ENCODE results near the gene HLCS. TPM values are rescaled to one million over a fixed set of nuclear protein-coding genes. Genes with fewer than 3 reads are reported as not detected.

The HLCS gene
- total RNA-seq, 2 donors from 2014 or later = 27.2 to 38.6 TPM

DNA sequence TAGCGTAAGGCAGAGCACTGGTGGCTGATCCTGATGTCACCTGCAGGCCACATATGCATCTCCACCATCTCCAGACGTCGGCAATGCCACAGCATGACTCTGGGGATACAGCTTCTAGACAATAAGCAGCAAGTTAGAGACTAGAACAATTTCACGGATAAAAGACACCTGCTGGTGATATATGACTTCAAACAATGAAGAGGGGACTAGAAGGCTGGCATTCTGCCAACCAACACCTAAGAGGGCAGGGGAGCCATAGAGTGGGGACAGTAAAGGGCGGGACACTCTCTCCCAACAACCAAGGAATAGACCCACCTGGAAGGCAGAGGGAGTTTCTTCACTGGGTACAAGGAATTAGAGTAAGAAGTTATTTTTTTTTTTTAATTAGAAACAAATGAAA, 140.8 kb downstream of the HLCS start:
- Histone ChIP-seq H3K27ac (no peak overlapping the region), H3K4me1 (no peaks in the 10 kb centered on the region), H3K4me3 (no peak overlapping the region), H3K27me3 (no peaks in the 10 kb centered on the region), H3K36me3 (replicated peaks in 1 of 2; ENCODE audit: insufficient read depth in 1 of 2, low read depth in 2 of 2) (no peaks in the 10 kb centered on the region), H3K9me3 (no peaks in the 10 kb centered on the region)
- TF ChIP-seq, protein P1, sequence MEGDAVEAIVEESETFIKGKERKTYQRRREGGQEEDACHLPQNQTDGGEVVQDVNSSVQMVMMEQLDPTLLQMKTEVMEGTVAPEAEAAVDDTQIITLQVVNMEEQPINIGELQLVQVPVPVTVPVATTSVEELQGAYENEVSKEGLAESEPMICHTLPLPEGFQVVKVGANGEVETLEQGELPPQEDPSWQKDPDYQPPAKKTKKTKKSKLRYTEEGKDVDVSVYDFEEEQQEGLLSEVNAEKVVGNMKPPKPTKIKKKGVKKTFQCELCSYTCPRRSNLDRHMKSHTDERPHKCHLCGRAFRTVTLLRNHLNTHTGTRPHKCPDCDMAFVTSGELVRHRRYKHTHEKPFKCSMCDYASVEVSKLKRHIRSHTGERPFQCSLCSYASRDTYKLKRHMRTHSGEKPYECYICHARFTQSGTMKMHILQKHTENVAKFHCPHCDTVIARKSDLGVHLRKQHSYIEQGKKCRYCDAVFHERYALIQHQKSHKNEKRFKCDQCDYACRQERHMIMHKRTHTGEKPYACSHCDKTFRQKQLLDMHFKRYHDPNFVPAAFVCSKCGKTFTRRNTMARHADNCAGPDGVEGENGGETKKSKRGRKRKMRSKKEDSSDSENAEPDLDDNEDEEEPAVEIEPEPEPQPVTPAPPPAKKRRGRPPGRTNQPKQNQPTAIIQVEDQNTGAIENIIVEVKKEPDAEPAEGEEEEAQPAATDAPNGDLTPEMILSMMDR (IDR thresholded peaks at IDR 0.05) = no peak
- no peak for TF ChIP-seq POLR2A (IDR thresholded peaks at IDR 0.05)
- ATAC-seq (no peak), DNase-seq (no peak)
- 81 to 98% methylated on average over 5 of the region's 5 CpGs for WGBS, 2 donors
- intact Hi-C loops (cut with DNase I) = no loop called here

DNA sequence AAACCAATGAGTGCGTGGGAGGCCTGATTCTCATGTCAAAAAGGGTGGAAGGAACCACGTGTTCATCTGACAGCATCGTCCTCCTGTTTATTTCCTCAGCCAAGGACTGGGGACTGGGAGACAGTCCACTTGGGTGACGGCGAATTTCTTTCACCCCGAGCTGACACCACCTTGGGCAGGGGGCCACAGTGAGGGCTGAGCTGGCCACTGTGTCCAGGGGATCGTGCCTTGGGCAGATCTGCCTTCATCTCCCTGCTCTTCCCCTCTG, 145.5 kb downstream of the HLCS start:
- Histone ChIP-seq H3K4me3 (no peak overlapping the region), H3K4me1 (no peaks in the 10 kb centered on the region), H3K9me3 (no peaks in the 10 kb centered on the region), H3K27ac (no peak overlapping the region), H3K36me3 (replicated peaks in 1 of 2; ENCODE audit: insufficient read depth in 1 of 2, low read depth in 2 of 2) (no peaks in the 10 kb centered on the region), H3K27me3 (no peaks in the 10 kb centered on the region)
- WGBS, 2 donors = 90 to 92% methylated on average over 7 of the region's 7 CpGs
- no peak for TF ChIP-seq POLR2A (IDR thresholded peaks at IDR 0.05)
- TF ChIP-seq, protein P1 (IDR thresholded peaks at IDR 0.05) = no peak
- ATAC-seq (no peak), DNase-seq (no peak)
- intact Hi-C loops (cut with DNase I) = no loop called here

DNA sequence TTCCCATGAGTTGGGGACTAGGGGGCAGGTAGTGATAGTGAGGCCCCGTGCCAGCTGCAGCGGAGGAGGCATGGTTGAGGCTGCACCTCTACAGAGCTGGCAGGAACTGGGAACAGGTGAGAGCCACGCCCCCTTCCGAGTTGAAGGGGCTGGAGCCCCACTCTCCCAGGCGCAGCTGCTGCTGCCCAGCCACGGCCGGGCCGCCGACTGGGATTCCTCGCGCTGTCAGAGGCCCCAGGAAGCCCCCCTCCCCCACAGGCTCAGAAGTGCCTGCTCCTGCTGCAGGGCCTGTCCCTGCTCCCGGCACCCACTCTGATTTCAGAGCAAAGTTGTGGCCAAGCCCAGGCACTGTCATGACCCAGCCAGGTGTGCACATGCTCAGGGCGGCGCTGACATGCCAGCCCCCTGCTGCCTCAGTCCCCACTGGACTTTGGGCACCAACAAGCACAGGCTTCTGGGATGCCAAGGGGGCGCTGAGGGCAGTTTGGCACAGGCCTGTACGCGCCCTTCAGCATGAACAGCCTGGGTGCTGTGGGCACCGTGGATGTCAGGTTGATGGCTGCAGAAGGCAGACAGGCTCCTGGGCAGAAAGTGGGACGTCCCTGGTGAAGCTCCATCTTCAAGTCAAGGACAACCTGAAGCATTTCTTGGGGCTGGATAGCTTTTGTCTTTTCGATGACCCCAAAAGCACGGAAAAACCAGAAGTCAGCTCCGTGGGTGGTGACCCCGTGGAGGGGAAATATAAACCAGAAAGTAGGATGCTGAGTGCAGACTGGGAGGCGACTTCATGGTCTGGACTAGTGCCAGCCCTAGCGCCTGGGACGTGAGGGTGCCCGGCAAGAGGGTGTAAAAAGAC, 146.1 kb downstream of the HLCS start:
- TF ChIP-seq POLR2A (IDR thresholded peaks at IDR 0.05) = no peak
- TF ChIP-seq, protein P1 (IDR thresholded peaks at IDR 0.05) = no peak
- Histone ChIP-seq H3K27ac (no peak overlapping the region), H3K36me3 (replicated peaks in 1 of 2; ENCODE audit: insufficient read depth in 1 of 2, low read depth in 2 of 2) (no peaks in the 10 kb centered on the region), H3K4me1 (no peaks in the 10 kb centered on the region), H3K4me3 (no peak overlapping the region), H3K27me3 (no peaks in the 10 kb centered on the region), H3K9me3 (no peaks in the 10 kb centered on the region)
- ATAC-seq = no peak
- no peak for DNase-seq
- WGBS, 2 donors = 87 to 88% methylated on average over 22 to 27 of the region's 27 CpGs
- intact Hi-C loops (cut with DNase I) = no loop called here

DNA sequence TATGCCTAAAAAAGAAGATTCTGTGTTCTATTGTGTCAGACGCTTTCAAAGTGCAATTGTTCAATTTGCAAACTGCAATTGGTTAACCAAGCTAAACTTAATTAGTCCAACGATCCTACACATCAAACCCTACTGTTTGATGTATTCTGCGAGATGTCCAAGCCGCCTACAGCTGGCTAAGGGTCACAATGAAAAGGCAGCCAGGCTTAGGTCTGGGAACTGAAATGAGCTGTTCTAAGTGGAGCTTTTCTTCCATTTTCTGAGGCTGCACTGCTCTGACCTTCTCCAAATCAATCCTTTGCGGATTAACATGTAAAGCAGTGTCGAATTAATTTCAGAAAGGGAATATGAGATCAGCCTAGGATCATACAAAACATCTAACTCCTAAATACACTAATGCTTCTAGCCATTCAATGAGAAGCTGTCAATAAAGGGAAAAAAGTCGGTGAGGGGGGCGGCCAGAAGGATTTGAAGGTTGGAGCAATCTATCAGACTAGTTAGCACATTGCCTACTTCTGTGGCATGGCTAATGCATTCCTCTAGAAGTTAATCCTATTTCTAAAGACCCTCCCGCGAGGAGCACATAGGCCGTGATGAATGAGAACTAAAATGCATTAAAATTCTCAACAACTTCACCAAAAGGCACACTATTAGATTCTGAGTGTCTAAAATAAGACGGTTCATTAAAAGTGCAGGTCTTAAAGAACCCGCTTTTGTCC, 148.6 kb downstream of the HLCS start:
- Histone ChIP-seq H3K27me3 (no peaks in the 10 kb centered on the region), H3K4me1 (no peaks in the 10 kb centered on the region), H3K4me3 (no peak overlapping the region), H3K27ac (no peak overlapping the region), H3K9me3 (no peaks in the 10 kb centered on the region), H3K36me3 (replicated peaks in 1 of 2; ENCODE audit: insufficient read depth in 1 of 2, low read depth in 2 of 2) (no peaks in the 10 kb centered on the region)
- TF ChIP-seq, protein P1 (IDR thresholded peaks at IDR 0.05) = no peak
- TF ChIP-seq POLR2A (IDR thresholded peaks at IDR 0.05) = no peak
- DNase-seq (no peak), ATAC-seq (no peak)
- intact Hi-C loops (cut with DNase I) = no loop called here
- 88 to 91% methylated on average over 13 of the region's 13 CpGs for WGBS, 2 donors

All from body of pancreas (tissue), 4 donors.